Inferior parietal cortex (tissue), 1 donor: ENCODE results near the gene FOXA3.

Source experiments
- DNase-seq: peaks from one replicate; pipeline ENCODE4 v3.0.0-alpha.2; 2016; ENCODE audit errors: extremely low spot score

FOXA3 gene

GRCh38 chr19:45863840-45864628 is at the start of gene FOXA3:
Gene FOXA3, plus strand, starts transcription at chr19:45864326. Its CDS starts 131 bp downstream, at chr19:45864457.
- peak; percentile 22 for DNase-seq

- no peak for DNase-seq
Measured at GRCh38 chr19:45814851-45815480, 49.2 kb upstream of the FOXA3 start, which contains the start of gene RSPH6A. Gene RSPH6A, minus strand, starts transcription at chr19:45815308. Its CDS starts 132 bp downstream, at chr19:45815176.

- no peak for DNase-seq
Measured at GRCh38 chr19:45815481-45816216, 48.5 kb upstream of the FOXA3 start.

DNA sequence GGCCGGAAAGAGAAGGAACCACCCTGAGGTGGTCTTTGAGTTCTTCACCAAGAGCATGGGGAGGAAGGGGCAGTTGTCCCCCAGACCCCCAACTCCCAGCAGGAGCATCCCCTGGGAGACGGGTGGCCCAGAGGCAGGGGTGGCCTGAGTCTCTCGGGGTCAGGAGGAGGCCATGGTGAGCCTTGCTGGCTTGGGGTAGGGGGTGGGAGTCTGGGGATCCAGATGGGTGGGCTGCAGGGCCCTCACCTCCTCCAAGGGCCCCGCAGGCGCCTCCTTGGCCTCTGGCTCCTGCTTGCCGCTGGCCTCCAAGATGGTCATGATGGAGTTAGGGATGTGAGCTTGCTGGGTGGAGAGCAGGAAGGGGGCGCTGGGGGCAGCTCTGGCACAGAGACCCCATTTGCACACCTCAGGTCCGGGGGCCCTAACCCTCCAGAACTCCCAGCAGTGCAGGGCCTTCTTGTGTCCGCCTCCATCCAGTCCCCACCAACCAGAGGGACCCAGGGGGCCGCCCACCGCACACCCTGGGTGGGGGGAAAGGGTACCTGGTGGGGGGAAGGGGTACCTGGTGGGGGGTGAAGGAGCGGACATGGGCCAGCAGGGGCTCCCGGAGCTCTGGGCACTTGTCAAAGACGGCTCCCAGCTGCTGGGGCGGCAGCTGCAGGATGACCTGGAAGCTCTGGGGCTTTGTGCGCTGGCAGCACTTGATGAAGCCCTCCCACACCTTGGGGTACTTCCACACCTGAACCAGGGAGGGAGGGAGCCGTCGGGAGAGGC is 47.7 kb upstream of the FOXA3 start:
- no peak for DNase-seq

- DNase-seq, result peak; percentile 83
Measured at GRCh38 chr19:45817010-45817724, 47.0 kb upstream of the FOXA3 start.

DNA sequence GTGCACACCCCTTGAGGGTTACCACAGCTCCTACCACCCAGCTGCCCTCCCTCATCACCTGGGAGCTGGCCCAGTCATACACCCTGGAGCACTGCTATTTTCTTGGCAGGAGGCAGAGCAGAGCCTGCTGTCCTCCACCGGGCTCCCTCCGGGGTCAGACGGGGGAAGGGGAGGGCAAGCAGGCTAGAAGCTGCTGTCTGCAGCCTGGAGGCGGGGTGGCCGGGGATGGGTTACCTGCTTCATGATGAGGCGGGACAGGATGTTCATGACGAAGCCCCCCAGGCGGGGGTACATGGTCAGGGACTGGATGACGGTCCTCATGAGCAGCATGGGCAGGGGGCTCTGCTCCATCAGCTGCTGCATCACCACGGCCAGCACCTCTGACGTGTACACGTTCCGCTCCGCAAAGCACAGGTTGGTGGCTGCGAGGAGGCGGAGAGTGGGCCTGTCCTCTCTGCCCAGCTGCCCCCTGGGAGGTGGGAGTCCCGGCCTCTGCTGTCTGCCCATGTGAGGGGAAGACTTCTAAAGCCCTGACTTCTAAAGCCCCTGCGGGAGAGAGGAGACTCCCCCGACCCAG is 46.3 kb upstream of the FOXA3 start:
- DNase-seq, result no peak

DNA sequence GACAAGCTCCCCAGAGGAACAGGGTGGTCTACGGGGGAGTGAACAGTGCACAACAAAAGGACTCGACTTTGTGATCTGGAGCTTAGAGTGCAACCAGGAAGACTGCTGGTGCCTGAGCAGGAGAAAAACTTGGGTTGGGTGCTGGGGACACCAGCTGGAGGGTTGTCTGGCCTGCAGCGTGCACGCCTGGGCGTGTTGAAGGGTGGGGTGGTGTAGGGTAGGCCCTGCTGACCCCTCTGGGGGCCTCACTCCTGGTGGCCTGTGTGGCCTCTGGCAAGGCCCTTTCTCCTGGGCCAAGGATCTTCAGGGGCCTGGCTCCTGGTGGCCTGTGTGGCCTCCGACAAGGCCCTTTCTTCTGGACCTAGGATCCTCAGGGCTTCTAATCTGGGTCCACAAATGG is 44.4 kb upstream of the FOXA3 start:
- DNase-seq, result no peak

DNA sequence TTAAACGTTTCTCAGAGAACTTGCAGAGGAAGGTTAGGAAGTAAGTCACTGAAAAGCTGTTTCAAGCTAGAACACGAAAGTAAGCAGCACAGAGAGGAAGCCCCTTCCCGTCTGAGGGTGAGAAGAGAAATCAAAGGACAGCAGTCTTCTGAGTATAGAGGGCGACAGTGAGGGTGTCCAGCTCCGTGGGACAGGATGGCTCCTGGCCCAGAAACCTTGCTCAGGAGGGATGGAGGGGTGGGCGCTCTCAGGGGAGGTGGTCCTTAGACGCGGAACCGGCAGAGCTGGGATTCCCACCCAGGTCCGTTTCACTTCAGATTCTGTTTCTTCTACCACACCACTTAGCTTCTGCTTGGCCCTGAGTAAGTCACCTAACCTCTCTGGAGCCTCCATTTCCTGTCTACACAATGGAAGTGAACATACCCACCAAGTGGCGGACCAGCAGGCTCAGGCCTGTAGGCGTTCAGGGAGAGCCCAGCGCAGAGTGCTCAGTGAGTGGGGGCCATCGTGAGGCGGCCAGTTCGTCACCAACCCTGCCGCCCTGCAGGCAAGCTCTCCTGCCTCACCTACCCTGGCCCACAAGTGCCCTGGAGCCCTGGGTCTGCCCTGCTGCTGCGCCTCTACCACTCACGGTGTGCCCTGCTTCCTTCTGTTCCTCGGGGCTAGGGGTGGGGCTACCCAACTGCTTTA is 43.6 kb upstream of the FOXA3 start:
- no peak for DNase-seq

- no peak for DNase-seq
Measured at GRCh38 chr19:45821103-45821521, 43.0 kb upstream of the FOXA3 start.

DNA sequence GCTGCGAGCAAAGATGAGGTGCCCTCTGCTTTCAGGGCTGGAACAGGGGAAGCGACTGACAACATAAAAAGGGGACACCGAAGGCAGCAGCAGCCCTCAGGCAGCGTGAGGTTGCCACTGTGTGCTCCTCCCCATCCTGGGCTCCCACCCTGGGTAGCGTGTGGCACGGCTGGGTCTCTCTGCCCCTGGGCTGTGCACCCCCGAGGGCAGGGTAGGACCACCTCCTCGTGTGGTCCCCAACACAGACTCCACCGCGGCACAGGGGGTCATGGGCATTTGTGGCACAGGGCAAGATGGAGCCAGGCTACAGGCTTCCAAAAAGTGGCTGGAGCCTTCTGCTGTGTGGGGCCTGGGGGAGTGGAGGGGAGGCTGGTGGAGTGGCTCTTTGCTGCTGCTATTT is 42.6 kb upstream of the FOXA3 start:
- no peak for DNase-seq

DNA sequence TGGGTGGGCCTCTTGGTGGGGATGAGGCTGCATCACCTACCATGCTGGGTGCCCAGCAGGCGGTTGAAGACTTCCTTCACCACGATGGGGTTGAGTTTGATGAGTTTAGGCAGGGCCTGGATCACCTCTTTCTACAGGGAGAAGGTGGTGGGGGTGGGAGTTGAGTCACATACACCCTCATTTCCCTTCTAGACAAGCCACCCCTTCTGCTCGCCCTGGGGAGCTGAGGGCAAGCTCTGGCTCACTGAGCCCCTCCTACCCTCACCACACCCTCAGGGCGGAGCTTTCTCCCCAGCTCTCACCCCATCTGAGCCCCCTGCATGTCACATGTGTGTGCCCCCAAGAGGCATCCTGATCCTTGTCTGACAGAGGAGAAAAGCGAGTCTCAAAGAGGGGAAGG is 41.4 kb upstream of the FOXA3 start:
- no peak for DNase-seq

DNA sequence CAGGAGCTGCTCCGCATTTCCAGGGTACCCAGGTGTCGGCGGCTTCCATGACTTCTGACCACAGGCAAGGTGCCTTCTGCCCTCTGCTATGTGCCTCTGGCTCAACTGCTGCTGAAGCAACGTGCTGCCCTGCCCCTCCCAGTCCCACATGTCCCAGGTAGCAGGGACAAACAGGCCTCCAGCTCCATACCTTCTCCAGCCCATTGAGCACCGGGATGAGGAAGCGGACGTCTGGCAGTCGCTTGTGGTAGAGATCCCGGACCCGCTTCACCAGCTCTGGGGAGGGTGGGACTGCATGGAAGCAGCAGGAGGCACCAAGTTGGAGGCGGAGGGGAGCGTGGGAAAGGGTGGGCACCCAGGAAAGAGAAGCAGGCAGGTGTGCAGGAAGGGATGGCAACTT is 40.9 kb upstream of the FOXA3 start:
- DNase-seq, result no peak

- DNase-seq, result peak; percentile 9
Measured at GRCh38 chr19:45824041-45824471, 40.1 kb upstream of the FOXA3 start.

DNA sequence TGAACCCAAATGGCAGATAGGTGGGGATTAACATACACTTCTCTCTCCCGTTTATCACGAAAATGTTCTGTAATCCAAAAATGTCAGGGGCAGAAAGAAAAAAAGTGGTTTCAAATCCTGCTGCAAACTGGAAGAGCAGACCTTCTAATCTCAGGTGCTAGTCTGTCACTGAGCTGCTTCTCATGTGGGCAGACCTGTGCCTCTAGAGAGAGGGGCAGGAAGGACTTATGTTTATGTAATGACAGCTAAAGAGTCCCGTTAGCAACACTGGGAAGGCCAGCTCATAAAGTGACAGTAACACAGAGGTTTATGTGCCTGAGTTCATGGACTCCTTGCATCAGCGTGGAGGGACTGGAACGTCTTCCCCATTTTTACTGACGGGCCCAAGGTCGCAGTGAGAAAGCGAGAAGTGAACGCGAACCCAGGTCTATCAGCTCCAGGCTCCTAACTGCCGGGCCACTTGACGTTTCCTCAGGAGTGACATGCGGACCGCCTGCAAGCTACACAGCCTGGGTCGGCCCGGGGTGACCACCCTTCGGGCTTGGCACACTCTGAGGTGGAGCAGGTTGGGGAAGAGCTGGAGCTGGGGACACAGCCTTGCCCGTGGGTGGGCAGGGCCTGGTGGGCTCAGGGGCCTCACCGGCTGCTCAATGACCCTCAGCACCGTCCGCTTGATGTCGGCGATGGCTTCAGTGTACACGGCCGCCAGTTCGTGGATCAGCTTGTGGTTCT is 39.4 kb upstream of the FOXA3 start:
- no peak for DNase-seq

GRCh38 chr19:45825263-45825605 is 38.9 kb upstream of the FOXA3 start:
- DNase-seq, result no peak

GRCh38 chr19:45825917-45826893 is 37.9 kb upstream of the FOXA3 start:
- DNase-seq, result no peak

- no peak for DNase-seq
Measured at GRCh38 chr19:45826934-45827333, 37.2 kb upstream of the FOXA3 start.

- DNase-seq, result no peak
Measured at GRCh38 chr19:45827459-45828093, 36.5 kb upstream of the FOXA3 start.
